GM18511 (cell line): Measurements from ENCODE around the gene SLC26A4.
"Not testable (repeated sequence)": the region's sequence is repeated elsewhere in the genome, so short reads cannot be mapped to it uniquely, and the experiment has no call there.

ENCODE experiments used
- ATAC-seq: cut with Tn5 transposase; IDR thresholded peaks from one replicate; pipeline ENCODE4 v1.9.1; 2021; ENCODE audit warnings: mild to moderate bottlenecking, moderate library complexity; ENCODE audit not compliant: unreplicated experiment

SLC26A4 gene

DNA sequence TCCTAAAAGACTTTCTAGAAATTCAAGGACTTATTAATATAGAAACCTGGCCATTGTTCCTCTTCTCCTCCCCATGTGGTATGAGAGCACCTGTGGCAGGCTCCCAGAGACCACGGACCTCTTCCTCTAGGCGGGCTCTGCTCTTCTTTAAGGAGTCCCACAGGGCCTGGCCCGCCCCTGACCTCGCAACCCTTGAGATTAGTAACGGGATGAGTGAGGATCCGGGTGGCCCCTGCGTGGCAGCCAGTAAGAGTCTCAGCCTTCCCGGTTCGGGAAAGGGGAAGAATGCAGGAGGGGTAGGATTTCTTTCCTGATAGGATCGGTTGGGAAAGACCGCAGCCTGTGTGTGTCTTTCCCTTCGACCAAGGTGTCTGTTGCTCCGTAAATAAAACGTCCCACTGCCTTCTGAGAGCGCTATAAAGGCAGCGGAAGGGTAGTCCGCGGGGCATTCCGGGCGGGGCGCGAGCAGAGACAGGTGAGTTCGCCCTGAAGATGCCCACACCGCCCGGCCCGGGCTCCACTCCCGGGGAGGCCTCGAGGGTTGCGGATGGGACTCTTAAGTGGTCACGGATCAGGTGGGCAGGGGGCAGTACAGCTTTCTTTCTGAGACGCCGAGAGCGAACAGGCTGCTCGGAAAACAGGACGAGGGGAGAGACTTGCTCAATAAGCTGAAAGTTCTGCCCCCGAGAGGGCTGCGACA is at the start of gene SLC26A4:
SLC26A4 (plus strand) TSS at position 448 of the 700 bp plus-strand sequence. CDS start 814 bp downstream, outside the sequence.
- no peak for ATAC-seq

DNA sequence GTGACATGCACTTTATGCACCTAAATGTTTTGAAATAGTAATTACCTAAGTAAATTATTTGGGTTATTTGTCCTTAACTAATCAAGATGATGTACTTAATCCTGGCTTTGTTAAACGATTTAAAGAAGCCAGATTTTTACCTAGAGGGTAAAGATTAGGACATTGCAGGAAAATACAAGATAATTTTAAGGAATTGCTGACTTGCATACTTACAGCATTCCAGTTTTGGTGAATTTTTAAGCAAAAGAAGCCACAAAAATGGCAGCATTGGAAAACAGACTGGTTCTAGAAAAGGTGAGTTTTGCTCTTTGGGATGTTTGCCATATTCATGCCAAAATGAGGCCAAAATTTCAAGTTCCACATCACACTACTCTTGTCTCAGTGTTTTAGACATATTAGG is 47.2 kb upstream of the SLC26A4 start:
- ATAC-seq = no peak

DNA sequence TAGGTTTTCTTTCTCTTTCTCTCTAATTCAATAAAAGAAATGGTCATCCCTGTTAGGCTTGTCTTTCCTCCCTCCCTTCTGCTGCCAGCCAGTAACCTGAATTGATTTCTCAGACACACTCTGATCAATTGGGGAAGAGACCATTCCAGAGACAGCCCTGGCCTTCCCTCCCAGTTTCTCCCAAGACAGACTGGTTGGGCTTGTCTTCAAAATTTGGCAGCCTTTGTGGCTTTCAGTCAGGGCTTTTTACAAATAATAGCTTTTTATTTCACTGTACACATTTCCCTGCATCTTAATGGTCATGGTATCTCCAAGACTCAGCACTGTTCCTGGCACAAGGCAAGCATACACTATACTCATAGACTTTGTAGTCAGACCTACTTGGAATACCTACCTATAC is 46.7 kb upstream of the SLC26A4 start:
- no peak for ATAC-seq

DNA sequence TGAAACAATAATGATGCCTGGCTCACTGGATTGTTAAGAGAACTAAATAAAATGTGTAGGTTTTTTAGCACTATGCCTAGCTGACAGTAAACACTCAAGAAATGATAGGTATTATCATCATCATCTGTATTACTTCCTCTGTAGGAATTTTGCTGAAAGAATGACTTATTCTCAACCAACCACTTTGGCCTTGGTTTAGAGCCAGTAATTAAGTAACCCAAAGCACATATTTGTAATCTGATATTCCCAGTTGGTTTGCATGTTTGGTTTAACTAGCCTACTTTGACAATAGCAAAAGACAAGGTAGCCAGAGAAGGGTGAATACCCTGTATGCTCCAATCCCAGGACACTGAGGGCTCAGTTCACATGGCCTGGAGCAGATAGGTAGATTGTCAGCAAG is 46.2 kb upstream of the SLC26A4 start:
- ATAC-seq = no peak

DNA sequence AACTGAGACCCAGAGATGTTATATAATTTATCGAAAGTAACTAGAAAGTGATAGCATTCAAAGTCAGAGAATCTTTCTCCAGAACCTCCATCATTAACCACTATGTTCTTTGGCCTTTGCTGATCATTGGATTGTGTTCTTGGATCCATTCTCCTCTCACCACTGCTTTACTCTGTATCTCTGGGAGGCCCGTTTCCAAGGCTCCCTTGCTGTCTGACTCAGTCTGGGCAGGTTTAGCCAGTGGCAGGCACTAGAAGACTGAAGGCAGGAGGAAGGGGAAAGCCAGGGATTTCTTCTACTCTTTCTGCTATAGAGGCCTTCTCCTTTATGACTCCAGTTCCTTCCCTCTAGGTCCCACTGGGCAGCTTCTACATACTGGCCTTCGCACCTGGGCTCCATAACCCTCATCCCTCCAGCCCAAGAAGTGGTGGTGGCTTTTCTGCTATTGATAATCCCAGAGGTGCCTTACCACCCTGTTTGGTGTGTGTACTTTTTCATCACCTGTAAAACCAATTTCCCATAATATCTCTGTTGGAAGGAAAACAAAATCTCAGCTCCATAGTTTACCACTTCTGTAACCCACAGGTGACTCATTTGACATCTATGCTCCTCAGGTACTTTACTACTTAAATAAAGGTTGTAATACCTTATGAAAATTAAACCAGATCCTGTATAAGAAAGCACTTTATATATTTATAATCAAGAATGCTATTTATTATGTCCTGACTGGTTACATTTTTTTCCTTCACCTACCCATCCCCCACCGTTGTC is 44.5 kb upstream of the SLC26A4 start:
- ATAC-seq = no peak

DNA sequence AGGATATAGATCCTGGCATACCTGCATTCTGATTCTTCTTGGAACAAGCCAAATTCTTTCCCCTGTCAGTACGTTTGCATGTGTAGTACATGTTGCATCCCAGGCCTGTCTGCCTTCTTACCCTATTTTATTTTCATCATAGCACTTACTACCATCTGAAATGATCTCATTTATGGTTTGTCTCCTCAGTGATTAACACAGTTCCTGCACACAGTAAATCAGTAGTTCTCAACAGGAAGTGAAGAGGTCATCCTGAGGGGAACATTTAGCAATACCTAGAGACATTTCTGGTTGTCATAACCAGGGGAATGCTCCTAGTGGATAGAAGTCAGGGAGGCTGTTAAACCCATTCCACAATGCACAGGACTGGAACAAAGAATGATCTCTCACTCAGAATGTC is 38.2 kb upstream of the SLC26A4 start:
- ATAC-seq = no peak

DNA sequence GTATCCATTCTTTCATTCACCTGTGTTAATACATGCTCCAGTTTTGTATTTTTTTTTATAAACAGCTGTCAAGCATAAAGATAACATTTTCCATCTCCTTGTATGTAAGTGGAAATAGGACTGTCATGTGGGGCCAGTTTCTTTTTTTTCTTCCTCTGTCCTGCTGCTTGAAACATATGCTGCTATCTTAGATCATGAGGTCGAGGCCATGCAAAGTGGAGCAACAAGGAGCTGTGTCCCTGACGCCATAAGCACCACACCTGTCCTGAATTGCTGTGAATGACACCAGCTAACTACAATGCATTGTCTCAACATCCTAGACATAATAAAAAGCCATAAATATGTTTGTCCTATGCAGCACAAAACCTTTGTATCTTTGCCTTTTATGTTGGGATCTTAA is 37.7 kb upstream of the SLC26A4 start:
- no peak for ATAC-seq

DNA sequence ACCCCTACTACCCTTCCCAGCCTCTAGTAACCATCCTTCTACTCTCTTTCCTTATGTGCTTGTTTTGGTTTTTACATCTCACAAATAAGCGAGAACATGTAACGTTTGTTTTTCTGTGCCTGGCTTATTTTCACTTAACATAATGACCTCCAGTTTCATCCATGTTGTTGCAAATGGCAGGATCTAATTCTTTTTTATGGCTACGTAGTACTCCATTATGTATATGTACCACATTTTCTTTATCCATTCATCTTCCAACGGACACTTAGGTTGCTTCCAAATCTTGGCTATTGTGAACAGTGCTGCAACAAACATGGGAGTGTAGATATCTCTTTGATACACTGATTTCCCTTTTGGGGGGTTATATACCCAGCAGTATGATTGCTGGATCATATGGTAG is 33.6 kb upstream of the SLC26A4 start:
- ATAC-seq = no peak

DNA sequence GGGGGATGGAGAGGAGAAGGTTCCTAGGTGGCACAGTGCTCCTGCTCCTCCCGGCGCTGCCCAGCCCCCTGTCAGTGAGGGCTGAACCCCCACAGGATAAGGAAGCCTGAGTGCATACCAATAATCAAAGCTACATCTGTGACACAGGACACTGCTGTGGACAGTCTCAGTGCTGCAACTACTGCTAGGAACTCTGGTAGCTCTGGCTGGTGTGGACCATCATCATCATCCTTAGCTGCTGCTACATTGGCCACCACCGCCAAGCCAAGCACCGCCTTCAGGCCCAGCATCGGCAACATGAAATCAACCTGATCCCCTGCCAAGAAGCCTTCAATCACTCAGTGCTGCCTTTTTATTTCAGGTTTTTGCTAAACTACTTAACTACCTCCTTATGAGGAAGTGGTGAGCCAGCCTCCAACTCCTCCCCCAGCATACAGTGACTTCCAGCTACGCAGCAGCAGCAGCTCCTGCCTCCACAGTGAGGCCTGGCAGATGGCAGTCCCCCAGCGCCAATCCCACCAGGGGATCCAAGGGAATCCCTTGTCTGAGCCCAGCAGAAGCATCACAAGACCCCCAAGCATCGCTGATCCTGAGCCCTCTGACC is 32.1 kb upstream of the SLC26A4 start:
- no peak for ATAC-seq

DNA sequence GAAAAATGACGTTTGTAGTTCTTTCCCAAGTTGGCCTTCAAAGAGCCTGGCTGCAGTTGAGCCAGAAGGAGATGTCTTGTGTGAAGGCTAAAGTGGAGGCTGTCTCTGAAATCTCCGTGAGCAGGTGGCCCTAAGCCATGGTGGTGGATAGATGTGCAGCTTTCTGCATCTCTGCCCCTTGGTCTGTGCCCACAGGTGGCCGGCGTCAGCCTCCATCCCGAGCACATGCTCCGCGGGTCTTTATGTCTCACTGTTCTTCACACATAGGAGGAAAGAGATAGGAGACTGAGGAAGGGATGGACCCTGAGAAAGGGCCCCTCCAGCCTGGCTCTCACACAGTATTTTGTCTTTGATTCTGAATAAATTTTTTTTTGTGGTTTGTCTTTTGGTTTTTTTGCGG is 30.3 kb upstream of the SLC26A4 start:
- ATAC-seq = no peak

DNA sequence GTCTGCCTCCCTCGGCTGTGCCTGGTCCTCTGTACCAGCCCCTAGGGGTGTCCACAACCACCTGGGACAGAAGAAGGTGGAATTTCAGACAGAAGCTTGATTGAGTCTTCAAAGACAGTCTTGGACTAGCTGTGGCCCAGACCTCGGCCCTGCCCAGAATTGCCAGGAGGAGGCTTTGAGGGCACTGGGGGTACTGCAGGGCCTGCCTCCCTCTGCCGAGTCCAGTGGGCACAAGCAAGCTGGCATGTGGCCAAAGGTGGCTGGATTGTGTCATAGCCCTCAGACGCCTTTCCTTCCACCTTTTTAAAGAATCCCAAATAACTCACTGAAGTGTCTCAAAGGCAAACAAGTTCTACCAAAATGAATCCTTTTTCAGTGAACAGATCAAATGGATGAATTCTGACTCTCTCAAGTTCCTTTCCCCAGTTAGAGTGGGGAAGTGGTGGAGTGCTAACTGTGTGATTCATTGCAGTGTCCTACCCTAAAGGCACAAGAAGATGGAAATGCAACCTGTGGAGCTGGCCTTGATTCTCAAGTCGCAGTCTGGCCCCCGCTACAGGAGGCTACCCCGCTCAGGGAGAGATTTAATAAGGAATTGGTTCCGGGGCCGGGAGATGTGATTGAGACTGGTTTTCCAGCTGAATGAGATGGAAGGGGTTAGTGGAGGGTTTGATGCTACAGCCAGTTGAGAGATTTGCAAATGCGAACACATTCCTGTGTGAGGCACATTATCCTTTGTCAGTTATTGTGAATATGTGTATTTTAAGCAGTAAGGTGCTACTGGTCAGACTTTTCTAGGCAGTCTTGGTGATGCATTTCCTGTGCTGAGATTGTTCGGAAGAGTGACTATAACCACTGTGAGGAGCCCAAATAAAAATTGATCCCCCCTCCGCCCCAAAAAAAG is 28.8 kb upstream of the SLC26A4 start:
- no peak for ATAC-seq

DNA sequence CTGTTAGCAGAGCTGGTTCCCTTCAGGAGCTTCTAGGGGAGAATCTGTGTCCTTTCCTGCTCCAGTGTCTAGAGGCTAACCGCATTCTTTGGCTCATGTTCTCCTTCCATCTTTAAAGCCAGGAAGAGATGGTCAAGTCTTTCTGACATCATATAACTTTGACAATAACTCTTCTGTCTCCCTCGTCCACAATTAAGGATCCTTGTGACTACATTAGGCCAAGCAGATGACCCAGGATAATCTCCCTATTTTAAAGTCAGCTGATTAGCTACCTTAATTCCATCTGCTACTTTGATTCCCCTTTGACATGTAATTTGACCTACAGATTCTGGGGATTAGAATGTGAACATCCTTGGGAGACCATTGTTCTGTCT is 28.1 kb upstream of the SLC26A4 start:
- ATAC-seq = no peak

DNA sequence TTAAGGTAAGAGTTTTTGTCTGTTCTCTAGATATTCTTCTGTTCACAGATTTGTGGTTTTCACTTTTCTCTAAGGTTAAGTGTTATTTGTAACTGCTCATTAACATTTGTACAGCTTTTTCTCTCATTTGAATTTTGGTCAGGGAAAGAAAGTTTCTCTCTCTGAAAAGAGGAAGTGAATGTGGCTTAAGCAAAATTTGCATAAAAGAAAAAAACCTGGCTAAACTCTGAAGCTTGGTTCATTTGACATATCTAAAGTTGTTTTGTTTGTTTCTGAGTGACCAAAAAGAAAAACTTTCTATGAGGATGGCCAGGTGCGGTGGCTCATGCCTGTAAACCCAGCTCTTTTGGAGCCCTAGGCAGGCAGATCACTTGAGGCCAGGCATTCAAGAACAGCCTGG is 22.0 kb upstream of the SLC26A4 start:
- ATAC-seq = peak; percentile 95

DNA sequence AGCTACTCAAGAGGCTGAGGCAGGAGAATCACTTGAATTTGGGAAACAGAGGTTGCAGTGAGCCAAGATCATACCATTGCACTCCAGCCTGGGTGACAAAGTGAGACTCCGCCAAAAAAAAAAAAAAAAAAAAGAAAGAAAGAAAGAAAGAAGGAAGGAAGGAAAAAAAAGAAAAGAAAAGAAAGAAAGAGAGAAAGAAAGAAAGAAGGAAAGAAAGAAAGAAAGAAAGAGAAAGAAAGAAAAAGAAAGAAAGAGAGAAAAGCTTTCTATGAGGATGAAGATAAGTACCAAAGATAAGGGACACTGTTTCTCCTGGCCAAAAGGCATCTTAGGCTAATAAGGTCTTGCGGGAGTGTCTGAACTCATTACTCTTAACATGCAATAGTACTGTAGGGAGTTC is 21.6 kb upstream of the SLC26A4 start:
- not testable (repeated sequence) for ATAC-seq

DNA sequence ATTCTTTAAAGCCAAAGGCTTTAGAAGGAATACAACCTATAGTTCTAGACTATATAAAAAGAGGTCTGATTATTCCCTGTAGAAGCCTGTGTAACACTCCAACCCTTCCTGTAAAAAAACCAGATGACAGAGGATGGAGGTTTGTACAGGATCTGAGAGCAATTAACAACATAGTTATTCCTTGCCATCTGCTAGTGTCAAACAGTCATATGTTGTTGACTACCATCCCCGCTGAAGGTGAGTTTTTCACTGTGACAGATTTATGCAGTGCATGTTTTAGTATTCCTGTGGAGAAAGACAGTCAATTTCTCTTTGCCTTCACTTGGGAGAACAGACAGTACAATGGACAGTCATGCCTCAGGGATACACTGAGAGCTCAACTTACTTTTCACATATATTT is 19.0 kb upstream of the SLC26A4 start:
- no peak for ATAC-seq

DNA sequence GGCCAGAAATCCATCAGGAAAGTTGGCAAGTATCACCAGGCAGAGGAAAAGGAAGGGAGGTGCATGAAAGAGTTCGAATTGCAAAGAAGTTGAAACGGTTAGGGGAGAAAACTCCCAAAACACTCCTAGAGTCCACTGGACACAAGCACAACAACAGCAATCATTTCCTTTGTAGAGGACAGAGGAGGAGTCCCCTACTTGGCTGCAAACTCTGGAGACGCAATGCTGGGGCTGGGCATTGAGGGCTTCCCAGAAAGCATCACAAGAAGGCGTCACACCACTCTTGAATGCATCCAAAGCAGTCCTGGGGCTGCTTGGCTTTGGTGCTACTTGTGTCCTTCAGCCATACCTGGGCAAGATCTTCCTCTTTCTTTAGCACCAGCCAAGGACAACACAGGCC is 18.1 kb upstream of the SLC26A4 start:
- no peak for ATAC-seq

DNA sequence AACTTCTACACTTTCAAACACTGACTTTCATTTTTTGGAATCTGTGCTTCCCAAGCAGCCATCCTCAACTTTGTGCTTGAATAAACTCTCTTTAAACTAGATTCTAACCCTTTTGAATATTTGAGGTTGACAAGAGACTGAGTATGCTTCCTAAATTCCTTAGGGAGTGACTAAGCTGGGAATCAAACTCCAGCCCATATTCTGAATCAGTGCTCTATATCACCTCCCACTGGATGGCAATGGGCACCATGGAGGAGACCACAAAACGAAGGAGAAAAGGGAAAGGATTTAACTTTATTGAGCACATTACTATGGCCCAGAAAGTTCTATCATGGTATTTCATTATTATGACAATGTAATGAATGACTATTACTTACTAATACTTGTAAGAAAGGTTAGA is 17.2 kb upstream of the SLC26A4 start:
- ATAC-seq = no peak

DNA sequence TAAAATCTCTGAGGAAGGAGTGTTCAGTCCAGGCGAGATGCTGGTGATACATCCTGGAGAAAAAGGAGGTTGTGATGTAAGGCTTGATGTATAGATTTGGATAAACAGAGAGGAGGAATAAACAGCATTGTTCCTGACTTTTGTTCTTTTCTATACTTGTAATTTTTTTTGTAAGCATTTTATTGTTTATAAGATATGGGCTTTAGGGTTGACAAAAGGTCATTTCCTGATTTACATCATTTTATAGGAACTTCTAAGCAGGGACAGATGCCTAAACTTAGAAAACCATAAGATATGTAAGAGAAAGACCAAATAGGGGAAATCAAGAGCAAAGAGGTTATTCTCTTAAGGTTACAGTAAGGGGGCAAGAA is 16.7 kb upstream of the SLC26A4 start:
- no peak for ATAC-seq

DNA sequence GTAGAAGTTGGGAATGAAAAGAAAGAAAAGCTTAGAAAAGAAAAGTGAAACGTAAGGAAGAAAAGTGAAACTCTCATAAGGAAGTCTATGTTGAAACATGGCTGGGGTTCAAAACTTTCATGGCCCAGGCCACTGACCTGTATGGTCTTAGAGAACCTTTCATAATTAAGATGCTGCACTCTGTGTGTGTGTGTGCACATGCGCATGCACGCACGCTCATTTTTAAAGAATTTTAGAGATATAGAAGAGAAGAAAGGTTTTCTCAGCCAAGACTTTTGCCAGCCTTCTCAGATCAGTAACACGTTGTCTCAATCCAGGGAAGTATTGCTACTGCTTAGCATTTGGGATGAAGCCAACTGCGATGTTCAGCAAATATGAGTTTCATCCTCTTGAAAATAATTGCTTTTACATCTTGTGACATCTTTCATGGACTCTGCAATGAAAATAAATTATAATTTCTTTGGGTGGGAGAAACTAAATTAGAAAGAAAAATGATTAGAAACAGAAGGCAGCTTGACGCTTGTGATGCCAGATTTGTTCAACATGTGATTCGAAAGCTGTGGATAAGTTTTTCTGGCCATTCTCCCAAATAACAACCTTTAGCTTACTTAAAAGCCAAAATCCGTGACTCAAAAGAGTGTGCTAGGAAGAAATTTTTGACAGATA is 16.2 kb upstream of the SLC26A4 start:
- no peak for ATAC-seq

DNA sequence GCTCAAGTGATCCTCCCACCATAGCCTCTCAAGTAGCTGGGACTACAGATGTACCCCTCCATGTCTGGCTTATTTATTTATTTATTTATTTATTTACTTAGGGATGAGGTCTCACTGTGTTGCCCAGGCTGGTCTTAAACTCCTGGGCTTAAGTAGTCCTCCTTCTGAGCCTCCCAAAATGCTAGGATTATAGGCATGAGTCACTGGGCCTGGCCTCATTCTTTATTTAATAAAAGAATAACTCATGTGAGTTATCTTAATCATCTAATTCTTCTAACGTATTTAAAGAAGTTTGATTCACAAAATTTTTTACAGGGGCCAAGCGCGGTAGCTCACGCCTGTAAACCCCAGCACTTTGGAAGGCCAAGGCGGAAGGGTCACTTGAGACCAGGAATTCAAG is 8.0 kb upstream of the SLC26A4 start:
- ATAC-seq = no peak

DNA sequence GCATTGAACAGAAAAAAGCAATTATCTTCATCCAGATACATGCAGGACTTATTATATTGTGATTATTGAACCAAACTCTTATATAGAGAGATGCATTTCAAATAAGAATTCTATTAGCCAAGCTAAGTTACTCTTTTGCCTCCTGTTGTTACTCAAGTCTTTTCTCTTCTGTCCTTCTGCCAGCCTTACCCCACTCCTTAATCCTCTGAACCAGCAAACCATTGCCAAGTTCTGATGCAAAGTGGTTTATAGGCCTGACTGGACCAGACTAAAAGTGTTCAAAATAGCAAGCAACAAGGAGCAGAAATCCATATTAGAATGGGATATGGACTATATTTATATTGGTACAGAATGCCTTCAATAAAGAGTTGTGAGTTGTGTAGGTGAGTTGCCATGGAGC is 2.2 kb upstream of the SLC26A4 start:
- ATAC-seq = no peak
